Mucosa of descending colon (tissue), 3 donors: ENCODE measurements around the gene FCN2. TPM values are rescaled to one million over a fixed set of nuclear protein-coding genes. Genes with fewer than 3 reads are reported as not detected.

Experiments used
- ATAC-seq: fragments of 200-7000 bp; cut with Tn5 transposase; one replicate; pipeline ENCODE4 v1.9.1; 2020; ENCODE audit warnings: mild to moderate bottlenecking, moderate library complexity
- DNase-seq, 3 donors: peaks; one replicate each; pipeline ENCODE4 v3.0.0-alpha.2; 2020
- H3K36me3 ChIP-seq: fragments of 200-600 bp; one replicate; pipeline ENCODE4 v1.8.0; 2021; ENCODE audit warnings: low read depth, mild to moderate bottlenecking
- H3K4me1 ChIP-seq: fragments of 200-600 bp; one replicate; pipeline ENCODE4 v1.8.0; 2021; ENCODE audit warnings: low read depth, mild to moderate bottlenecking
- H3K4me3 ChIP-seq: fragments of 200-600 bp; one replicate; pipeline ENCODE4 v1.8.0; 2021; ENCODE audit warnings: mild to moderate bottlenecking
- H3K9me3 ChIP-seq: fragments of 200-600 bp; one replicate; pipeline ENCODE4 v1.8.0; 2021; ENCODE audit warnings: mild to moderate bottlenecking
- CTCF ChIP-seq: fragments of 200-600 bp; IDR thresholded peaks from one replicate; pipeline ENCODE4 v1.8.0; 2022; ENCODE audit warnings: antibody characterized with exemption, mild to moderate bottlenecking
- intact Hi-C, 2 donors: fragments of 100-400 bp; cut with DNase I in 1 of 2; cut with micrococcal nuclease in 1 of 2; formaldehyde crosslinking; loops; one replicate each; pipeline versions ENCODE4 v1.11.0 to v1.11.1; 2022; cut with DNase I, micrococcal nuclease
- total RNA-seq, 3 donors: library from RNA; stranded (reverse); fragmentation: NEBNext Ultra II Directional in 2 of 3; extraction: Animal tissue kit (Norgen Biotek cat#: 25700) in 2 of 3; gene quantifications; one replicate each; pipeline versions ENCODE4 v1.2.1 to v1.2.4, GENCODE V29; 2021 to 2023
- donor health status: DM: no; HTN: no; CAD: no; lungs with moderate emphysema.
- donor health status: DM: no; HTN: no; CAD: no.
- donor health status: DM: no; HTN: yes; CAD: no.

The FCN2 gene
- total RNA-seq, 3 donors from 2014 or later = not detected

- H3K9me3 ChIP-seq = no peaks in the 10 kb centered on the region
- no peak overlapping the region for H3K4me3 ChIP-seq
- DNase-seq (no peak), ATAC-seq (no peak)
- TF ChIP-seq CTCF = no peak
- intact Hi-C loops = no loop called here
- H3K4me1 ChIP-seq = no peaks in the 10 kb centered on the region
- H3K36me3 ChIP-seq = no peaks in the 10 kb centered on the region
These were observed 682 bp downstream of the FCN2 start for GRCh38 chr9:134881313-134881670.

GRCh38 chr9:134882204-134882785 lies 1.7 kb downstream of the FCN2 start:
- H3K4me1 ChIP-seq = no peaks in the 10 kb centered on the region
- no peaks in the 10 kb centered on the region for H3K36me3 ChIP-seq
- H3K4me3 ChIP-seq = no peak overlapping the region
- H3K9me3 ChIP-seq = no peaks in the 10 kb centered on the region
- intact Hi-C loops = no loop called here
- no peak for TF ChIP-seq CTCF
- no peak for ATAC-seq
- no peak for DNase-seq

- no peak for ATAC-seq
- Histone ChIP-seq H3K9me3 (no peaks in the 10 kb centered on the region), H3K36me3 (no peaks in the 10 kb centered on the region), H3K4me3 (no peak overlapping the region), H3K4me1 (no peaks in the 10 kb centered on the region)
- intact Hi-C loops = no loop called here
- TF ChIP-seq CTCF = no peak
- DNase-seq = no peak
These were observed 2.6 kb downstream of the FCN2 start for GRCh38 chr9:134883040-134883782.

- ATAC-seq (no peak), DNase-seq (no peak)
- Histone ChIP-seq H3K9me3 (no peaks in the 10 kb centered on the region), H3K36me3 (no peaks in the 10 kb centered on the region), H3K4me3 (no peak overlapping the region), H3K4me1 (no peaks in the 10 kb centered on the region)
- intact Hi-C loops = no loop called here
- TF ChIP-seq CTCF = no peak
These were observed 3.9 kb downstream of the FCN2 start for GRCh38 chr9:134884492-134884891.

GRCh38 chr9:134885001-134885678 lies 4.5 kb downstream of the FCN2 start:
- H3K4me1 ChIP-seq = no peaks in the 10 kb centered on the region
- no peak for DNase-seq
- H3K36me3 ChIP-seq = no peaks in the 10 kb centered on the region
- ATAC-seq = no peak
- intact Hi-C loops = no loop called here
- no peaks in the 10 kb centered on the region for H3K9me3 ChIP-seq
- no peak for TF ChIP-seq CTCF
- H3K4me3 ChIP-seq = no peak overlapping the region
